Smooth muscle cell (in vitro differentiated cells): ENCODE data around the gene ASAP2. TPM values are rescaled to one million over a fixed set of nuclear protein-coding genes. Genes with fewer than 3 reads are reported as not detected.

Experiments
- DNase-seq: peaks from one replicate; lab custom pipeline; 2025; ENCODE audit not compliant: unreplicated experiment; lab: John Stamatoyannopoulos, UW
- H2AFZ ChIP-seq: fragments of 200-600 bp; sonication (generic); 2 replicates; pipeline ENCODE4 v1.6.0; 2016; ENCODE audit warnings: antibody characterized with exemption, low read depth, mild to moderate bottlenecking
- H3F3A ChIP-seq: fragments of 200-600 bp; sonication (generic); 2 replicates; pipeline ENCODE4 v1.6.0; 2017; ENCODE audit warnings: antibody characterized with exemption, low read depth
- H3K27ac ChIP-seq: fragments of 200-600 bp; sonication (generic); 2 replicates; pipeline ENCODE4 v1.5.1; 2016; ENCODE audit warnings: low read depth, mild to moderate bottlenecking
- H3K27me3 ChIP-seq: fragments of 200-600 bp; sonication (generic); 2 replicates; pipeline ENCODE4 v1.6.1; 2016; ENCODE audit warnings: low read depth, mild to moderate bottlenecking
- H3K36me3 ChIP-seq: fragments of 200-600 bp; sonication (generic); 2 replicates; pipeline ENCODE4 v1.5.1; 2016; ENCODE audit warnings: low read depth
- H3K4me1 ChIP-seq: fragments of 200-600 bp; sonication (generic); 2 replicates; pipeline ENCODE4 v1.5.1; 2016; ENCODE audit warnings: low read depth
- H3K4me2 ChIP-seq: fragments of 200-600 bp; sonication (generic); 2 replicates; pipeline ENCODE4 v1.6.0; 2016; ENCODE audit warnings: mild to moderate bottlenecking
- H3K4me3 ChIP-seq: fragments of 200-600 bp; sonication (generic); 2 replicates; pipeline ENCODE4 v1.5.1; 2016; ENCODE audit warnings: mild to moderate bottlenecking
- H3K79me2 ChIP-seq: fragments of 200-600 bp; sonication (generic); 2 replicates; pipeline ENCODE4 v1.6.0; 2016; ENCODE audit warnings: low read depth, mild to moderate bottlenecking
- H3K9ac ChIP-seq: fragments of 200-600 bp; sonication (generic); 2 replicates; pipeline ENCODE4 v1.6.0; 2016; ENCODE audit warnings: low read depth
- H3K9me3 ChIP-seq: fragments of 200-600 bp; sonication (generic); replicated peaks from 2 replicates; pipeline ENCODE4 v1.5.1; 2016; ENCODE audit warnings: low read depth
- H4K20me1 ChIP-seq: fragments of 200-600 bp; sonication (generic); 2 replicates; pipeline ENCODE4 v1.6.0; 2016; ENCODE audit warnings: low read depth
- WGBS: methylation state at CpG from one replicate; pipeline ENCODE4 v1.1.7; 2016; ENCODE audit warnings: low lambda C conversion rate; 5-methylcytosine and 5-hydroxymethylcytosine counted together
- polyA plus RNA-seq: library from polyadenylated mRNA; unstranded; fragments of >200 nt; fragmentation: Nextera tagmentation; extraction: Ambion mirVana; gene quantifications from 2 replicates; pipeline ENCODE4 v1.2.1, GENCODE V29; 2016
- total RNA-seq: library from RNA; depleted of rRNA; stranded (reverse); fragments of >200 nt; gene quantifications from 2 replicates; pipeline ENCODE4 v1.2.3, GENCODE V29; 2014
- TF ChIP-seq, protein P1 (sequence below): fragments of 200-600 bp; sonication (generic); IDR thresholded peaks from 2 replicates; pipeline ENCODE4 v1.5.1; 2017; ENCODE audit warnings: borderline replicate concordance, mild to moderate bottlenecking, antibody characterized with exemption; ENCODE audit not compliant: insufficient read depth, poor library complexity, severe bottlenecking

ASAP2 gene
- total and polyA plus RNA-seq, 2 experiments from 2014 or later = 8.8 to 23.1 TPM

DNA sequence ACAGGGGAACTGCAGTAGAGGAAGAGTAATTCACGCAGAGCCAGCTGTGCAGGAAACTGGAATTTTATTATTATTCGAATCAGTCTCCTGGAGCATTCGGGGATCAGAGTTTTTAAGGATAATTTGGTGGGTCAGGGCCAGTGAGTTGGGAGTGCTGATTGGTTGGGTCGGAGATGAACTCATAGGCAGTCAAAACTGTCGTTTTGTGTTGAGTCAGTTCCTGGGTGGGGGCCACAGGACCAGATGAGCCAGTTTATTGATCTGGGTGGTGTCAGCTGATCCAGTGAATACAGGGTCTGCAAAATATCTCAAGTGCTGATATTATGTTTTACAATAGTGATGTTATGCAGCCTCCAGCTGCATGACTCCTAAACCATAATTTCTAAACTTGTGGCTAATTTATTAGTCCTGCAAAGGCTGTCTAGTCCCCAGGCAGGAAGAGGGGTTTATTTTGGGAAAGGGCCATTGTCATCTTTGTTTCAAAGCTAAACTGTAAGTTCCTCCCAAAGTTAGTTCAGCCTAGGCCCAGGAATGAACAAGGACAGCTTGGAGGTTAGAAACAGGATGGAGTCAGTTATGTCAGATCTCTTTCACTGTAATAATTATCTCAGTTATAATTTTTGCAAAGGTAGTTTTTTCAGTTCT is 67.0 kb downstream of the ASAP2 start:
- WGBS = 77% methylated on average over 5 of the region's 5 CpGs

DNA sequence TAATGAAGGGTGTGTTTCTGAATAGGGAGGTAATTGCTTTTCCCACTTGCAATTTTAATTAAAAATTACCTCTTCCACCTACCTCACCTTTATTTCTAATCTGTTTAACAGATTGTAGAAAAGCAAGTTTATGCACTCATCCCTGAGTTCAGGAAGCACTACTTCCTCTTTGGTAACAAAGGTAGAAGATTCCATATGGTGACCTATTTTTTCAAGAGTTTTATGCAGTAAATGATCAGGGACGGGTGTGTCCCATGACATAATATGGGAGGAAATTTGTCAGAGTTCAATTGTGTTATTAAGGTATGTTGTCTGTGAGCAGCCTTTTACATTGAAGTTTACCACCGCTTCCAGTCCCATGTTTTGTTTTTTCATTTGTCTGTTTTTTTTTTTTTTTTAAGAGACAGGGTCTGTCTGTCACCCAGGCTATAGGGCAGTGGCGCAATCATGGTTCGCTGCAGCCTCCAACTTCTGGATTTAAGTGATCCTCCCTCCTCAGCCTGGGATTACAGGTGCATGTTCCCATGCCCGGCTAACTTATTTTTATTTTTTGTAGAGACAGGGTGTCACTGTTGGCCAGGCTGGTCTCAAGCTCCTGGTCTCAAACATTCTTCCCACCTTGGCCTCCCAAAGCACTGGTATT is 68.2 kb downstream of the ASAP2 start:
- WGBS = 90% methylated on average over 5 of the region's 5 CpGs
- Histone ChIP-seq H3K4me2 (no peak overlapping the region), H4K20me1 (peaks cover 49% of the 10 kb centered on the region), H3K9ac (no peak overlapping the region), H3K27me3 (no peaks in the 10 kb centered on the region), H3K79me2 (peaks cover 80% of the 10 kb centered on the region), H3K36me3 (no peaks in the 10 kb centered on the region), H3K4me1 (peaks cover 2% of the 10 kb centered on the region), H3K27ac (no peak overlapping the region), H2AFZ (no peak overlapping the region), H3K9me3 (no peaks in the 10 kb centered on the region), H3F3A (no peaks in the 10 kb centered on the region), H3K4me3 (no peak overlapping the region)
- no peak for DNase-seq
- TF ChIP-seq, protein P1, sequence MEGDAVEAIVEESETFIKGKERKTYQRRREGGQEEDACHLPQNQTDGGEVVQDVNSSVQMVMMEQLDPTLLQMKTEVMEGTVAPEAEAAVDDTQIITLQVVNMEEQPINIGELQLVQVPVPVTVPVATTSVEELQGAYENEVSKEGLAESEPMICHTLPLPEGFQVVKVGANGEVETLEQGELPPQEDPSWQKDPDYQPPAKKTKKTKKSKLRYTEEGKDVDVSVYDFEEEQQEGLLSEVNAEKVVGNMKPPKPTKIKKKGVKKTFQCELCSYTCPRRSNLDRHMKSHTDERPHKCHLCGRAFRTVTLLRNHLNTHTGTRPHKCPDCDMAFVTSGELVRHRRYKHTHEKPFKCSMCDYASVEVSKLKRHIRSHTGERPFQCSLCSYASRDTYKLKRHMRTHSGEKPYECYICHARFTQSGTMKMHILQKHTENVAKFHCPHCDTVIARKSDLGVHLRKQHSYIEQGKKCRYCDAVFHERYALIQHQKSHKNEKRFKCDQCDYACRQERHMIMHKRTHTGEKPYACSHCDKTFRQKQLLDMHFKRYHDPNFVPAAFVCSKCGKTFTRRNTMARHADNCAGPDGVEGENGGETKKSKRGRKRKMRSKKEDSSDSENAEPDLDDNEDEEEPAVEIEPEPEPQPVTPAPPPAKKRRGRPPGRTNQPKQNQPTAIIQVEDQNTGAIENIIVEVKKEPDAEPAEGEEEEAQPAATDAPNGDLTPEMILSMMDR = no peak

More for the DNA sequence above, 67.0 kb downstream of the ASAP2 start:
- Histone ChIP-seq H4K20me1 (peaks cover 52% of the 10 kb centered on the region), H3K9ac (no peak overlapping the region), H3K4me1 (peaks cover 10% of the 10 kb centered on the region), H3K27ac (no peak overlapping the region), H3K4me3 (no peak overlapping the region), H3K79me2 (peaks cover 91% of the 10 kb centered on the region), H3K27me3 (no peaks in the 10 kb centered on the region), H3K4me2 (no peak overlapping the region), H3K36me3 (no peaks in the 10 kb centered on the region), H2AFZ (no peak overlapping the region), H3F3A (no peaks in the 10 kb centered on the region), H3K9me3 (no peaks in the 10 kb centered on the region)
- DNase-seq = no peak
- TF ChIP-seq, protein P1 = no peak

- no peak overlapping the region for H3K4me2 ChIP-seq
- H3K79me2 ChIP-seq = peaks cover 76% of the 10 kb centered on the region
- no peaks in the 10 kb centered on the region for H3K4me1 ChIP-seq
- DNase-seq = no peak
- no peak overlapping the region for H3K4me3 ChIP-seq
- 75% methylated on average over 3 of the region's 3 CpGs for WGBS
- H3F3A ChIP-seq = no peaks in the 10 kb centered on the region
- H3K36me3 ChIP-seq = no peaks in the 10 kb centered on the region
- no peak overlapping the region for H3K27ac ChIP-seq
- peaks cover 45% of the 10 kb centered on the region for H4K20me1 ChIP-seq
- H3K27me3 ChIP-seq = no peaks in the 10 kb centered on the region
- no peaks in the 10 kb centered on the region for H3K9me3 ChIP-seq
- no peak overlapping the region for H3K9ac ChIP-seq
- TF ChIP-seq, protein P1 = no peak
- no peak overlapping the region for H2AFZ ChIP-seq
Observed at GRCh38 chr2:9275399-9275798, 68.8 kb downstream of the ASAP2 start.
